Pulmonary artery endothelial cell (primary cell): ENCODE data around the gene RAC2. TPM values are rescaled to one million over a fixed set of nuclear protein-coding genes. Genes with fewer than 3 reads are reported as not detected.

Experiments used
- DNase-seq: peaks from one replicate; pipeline ENCODE4 v3.0.0-alpha.2; 2011; ENCODE audit warnings: low read depth, low spot score
- total RNA-seq: library from RNA; depleted of rRNA; stranded (reverse); fragments of >200 nt; gene quantifications from 2 replicates; pipeline ENCODE4 v1.2.3, GENCODE V29; 2014

Gene RAC2
- total RNA-seq, 1 donor from 2014 or later: 19.4 TPM

DNA sequence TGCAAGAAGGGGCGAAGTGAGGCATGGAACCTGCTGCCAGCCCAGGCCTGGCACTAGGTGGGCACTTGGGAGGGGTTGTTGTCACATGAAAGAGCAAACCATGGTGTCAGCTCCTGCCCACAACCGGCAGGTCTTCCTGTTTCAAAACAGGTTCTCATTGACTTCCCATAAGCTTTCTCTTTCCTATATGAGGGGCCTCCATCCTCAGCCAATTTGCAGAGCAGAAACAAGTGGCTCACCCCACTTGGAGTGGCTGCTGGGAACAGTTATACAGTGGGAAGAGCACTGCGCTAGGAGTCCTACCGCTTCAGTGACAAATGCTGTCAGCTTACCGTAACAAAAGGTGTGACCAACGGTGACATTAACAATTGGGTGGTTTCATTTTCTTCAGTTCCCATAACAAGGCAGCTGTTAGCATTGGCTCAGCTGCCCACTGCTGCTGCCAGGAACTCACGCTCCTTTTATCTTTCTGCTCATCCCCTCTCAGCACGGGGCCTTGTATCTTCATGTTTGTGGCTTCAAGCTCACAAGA is 21.6 kb downstream of the RAC2 start:
- DNase-seq: no peak

DNA sequence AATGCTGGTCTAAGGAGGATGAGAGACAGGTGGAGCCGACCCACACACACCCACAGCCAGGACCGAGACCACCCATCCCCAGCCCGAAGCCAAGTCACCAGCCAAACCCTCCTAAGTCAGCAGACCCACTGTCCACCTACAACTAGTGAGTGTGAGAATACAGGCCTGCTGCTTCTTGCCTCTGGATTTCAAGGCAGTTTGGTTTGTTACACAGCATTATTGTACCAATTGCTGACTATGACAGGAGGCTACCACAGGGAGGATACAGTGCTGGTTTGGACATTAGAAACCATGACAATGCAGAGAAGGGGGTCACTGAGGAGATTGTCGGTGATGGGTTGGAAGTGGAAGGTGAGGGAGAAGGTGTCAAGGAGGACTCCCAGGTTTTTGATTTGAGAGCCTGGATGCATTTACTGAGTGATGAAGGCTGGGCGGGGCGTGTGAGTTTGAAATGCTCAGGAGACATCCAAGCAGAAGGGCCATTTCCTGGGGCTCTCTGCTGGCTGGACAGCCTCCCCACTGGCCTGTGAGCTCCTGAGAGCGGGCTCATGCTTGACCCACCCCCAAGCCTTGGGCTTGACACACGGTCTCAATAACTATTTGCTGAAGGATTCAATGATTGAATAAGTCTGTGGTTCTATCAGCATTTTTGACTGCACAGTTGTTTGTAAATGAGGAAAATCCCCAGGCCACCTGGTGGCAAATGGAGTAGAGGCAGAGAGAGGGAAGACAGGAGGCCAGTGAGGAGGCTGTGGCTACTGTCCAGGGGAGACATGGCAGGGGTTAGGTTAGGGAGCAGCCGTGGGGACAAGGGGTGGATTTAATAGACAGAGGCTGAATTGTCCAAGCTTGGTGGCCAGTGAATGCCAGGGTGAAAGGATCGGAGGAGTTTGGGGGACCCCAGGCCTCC is 22.4 kb downstream of the RAC2 start:
- DNase-seq: no peak

DNA sequence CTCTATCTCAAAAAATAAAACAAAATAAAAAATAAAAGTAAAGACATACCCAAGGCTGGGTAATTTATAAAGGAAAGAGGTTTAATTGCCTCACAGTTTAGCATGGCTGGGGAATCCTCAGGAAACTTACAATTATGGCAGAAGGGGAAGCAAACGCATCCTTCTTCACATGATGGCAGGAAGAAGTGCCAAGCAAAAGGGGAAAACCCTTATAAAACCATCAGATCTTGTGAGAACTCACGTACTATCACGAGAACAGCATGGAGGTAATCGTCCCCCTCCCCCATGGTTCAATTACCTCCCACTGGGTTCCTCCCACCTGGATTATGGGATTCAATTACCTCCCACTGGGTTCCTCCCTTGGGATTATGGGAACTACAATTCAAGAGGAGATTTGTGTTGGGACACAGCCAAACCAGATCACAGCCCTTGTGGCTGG is 23.5 kb downstream of the RAC2 start:
- no peak for DNase-seq

DNA sequence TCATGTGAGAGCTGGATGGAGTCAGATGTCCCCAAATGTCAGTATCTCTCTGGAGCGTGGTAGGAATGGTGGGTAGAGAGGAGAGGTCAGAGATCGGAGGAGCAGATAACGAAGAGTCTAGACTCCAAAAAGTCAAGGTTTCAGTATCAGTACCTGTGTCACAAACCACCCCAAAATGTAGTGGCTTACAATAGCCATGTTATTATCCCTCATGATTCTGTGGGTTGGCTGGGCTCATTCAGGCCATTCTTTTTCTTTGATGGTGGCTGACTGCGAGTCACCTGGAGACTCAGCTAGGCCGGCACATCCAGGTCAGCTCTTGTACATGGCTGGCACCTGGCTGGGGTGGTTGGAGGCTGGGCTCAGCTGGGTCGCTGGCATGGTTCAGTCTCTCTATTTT is 24.5 kb downstream of the RAC2 start:
- DNase-seq: no peak

DNA sequence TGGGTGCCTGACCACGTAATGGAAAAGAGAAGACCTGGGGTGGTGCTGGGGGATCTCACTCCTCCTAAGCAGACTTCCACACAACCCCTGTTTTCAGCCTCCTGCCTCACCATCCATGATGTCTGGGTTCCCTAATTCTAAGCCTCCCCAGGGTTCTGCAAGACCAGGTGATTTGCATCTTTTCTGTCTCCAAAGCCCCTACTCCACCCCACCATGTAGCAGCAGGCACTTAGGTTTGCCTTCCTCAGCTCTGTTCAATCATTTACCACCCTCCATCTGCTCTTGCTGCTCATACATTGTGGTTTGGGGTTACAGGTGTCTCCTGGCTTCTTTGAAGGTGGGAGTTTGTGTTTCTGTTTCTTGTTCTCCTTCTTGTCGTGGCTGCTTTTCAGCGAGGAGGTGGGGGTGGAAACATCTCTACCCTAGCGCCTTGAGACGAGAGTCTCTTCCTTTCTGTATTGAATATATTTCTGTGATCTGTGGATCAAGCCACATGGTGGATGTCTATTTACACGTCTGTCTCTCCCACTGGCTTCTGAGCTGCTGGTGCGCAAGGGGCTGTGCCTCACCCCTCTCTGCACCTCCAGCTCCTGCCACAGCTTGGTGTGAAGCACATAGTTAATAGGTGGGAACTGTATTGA is 25.2 kb downstream of the RAC2 start:
- no peak for DNase-seq

DNA sequence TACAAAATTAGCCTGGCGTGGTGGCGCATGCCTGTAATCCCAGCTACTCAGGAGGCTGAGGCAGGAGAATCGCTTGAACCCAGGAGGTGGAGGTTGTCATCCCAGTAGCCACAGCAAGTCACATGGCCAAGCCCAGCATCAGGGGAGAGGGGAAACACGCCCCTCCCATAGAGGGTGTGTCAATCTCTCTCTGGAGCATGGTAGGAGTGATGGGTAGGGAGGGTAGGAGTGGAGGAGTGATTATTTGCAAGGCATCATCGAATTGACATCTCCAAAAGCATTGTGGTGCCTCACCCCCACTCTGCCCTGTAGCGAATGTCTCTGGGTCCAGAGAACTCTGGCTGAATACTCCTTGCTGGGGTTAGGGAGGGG is 25.7 kb downstream of the RAC2 start:
- DNase-seq: no peak

DNA sequence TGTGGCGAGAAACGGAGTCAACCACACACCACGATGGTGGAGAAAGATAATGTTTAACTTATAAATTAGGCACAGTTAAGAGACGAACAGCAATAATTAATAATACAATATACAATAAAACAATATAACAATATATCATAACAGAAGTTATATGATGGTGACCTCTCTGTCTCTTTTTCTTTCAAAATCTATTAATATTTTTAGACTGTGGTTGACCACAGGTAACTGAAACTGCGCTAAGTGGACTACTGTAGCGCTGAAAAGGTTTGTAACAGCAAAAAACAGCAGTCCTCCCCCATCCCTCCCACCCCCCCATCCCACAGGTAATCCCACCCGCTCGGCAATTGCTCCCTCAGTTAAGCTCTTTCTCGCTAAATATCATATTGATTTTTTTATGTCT is 28.2 kb downstream of the RAC2 start:
- DNase-seq: no peak

DNA sequence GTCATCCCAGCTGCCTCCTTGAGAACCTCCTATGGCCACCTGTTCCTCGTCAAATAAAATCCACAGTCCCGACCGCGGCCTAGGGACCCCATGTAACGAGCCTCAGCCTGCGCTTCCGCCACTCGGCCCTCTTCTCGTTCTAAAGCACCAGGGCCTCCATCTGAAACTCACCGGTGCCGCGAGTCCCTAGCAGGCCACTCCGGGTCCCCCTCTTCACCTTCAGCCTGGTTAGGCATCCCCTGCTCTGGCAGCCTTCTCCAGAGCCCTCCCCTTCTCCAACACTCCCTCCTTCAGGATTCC is 29.4 kb downstream of the RAC2 start:
- DNase-seq: no peak

DNA sequence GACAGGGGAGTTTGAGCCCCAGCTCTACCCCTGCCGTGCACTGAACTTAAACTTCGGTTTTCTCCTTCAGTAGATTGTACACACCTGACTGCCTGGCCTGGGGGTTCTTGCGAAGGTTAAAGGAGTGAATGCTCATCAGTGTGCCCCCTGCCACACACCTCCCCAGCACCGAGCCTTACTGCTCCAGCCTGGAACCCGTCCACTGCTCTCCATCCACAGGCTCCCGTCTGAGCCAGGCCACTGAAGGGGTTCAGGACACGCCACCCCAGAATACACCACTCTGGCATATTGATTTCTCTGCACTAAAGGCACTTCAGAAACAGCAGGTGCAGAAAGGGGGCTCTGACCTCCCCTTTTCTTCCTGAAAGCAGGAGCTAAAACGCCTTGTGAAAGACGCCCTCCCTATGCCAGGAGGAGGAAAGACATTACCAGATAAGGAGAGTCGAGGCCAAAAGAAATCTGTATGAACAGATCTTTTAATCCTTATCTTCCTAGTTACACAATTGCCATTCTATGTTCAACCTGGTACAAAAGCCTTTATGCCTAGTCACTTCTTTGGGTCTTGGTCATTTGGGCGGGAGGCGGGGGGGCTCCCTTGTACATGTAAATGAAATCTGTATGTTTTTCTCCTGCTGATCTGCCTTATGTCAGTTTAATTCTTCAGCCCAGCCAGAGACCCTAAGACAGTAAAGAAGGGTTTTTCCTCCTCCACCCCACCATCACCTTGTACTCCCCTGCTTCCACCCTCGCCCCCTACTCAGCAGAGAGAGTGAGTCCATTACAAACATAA is 29.9 kb downstream of the RAC2 start:
- DNase-seq: no peak

DNA sequence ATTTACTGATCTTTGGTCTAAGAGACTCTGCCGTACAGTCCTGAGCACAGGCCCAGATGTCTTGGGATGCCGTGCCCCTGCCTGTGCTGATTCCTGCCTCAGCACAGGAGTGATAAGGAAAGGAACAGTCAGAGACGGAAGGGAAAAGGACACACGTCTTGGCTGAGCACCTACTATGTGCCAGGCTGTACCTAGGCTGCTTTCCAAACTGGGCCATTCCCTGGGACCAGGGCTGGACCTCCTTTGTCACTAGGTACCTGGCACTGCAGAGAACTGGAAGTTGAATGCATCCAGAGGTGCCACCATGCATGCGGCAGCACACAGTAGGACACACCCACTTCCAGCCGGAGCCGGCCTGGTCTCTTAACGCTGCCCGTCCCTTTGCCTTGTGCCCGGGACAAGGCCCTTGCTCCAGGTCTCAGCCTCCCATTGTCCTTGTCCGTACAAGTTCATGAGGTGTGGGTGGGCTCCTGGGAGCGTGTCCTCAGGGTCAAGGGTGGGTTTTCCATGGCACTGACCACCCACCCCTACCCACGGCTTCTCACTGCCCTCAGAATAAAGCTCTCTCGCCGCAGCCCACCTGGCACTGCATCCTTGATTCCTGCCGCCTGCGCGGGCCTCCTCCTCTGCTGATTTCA is 30.7 kb downstream of the RAC2 start:
- no peak for DNase-seq

DNA sequence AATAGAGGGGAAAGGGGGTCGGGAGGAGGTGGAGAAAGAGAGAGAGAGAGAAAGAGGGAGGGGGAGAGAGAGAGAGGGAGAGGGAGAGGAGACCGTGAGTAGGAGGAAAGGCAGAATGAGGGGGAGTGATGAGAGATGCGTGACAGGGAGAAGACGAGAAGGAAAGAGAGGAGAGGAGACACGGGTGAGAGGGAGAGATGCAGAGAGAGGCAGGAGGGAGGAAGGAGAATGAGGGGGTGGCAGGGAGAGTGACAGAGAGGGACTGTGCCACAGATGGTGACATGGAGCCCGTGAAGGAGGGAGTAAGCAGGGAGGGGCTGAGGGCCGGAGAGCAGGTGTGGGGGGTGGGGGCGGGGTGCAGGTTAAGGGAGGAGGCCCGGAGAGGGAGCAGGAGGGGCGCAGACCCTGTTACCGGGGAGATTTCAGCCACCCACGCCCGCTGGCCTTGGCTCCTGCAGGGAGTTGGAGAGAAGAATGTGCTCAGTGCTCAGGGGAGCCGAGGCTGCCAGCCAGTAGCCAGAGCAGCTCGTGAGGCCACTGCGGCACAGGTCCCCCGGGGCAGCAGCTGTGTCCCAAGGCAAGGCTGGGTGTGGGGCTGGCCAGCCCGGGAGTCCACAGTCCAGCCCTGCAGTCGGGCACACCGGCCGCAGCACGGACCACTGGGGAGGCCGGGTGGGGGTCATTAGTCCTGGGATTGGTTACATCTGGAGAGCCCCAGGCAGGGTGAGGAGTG is 31.7 kb downstream of the RAC2 start, which contains the start of gene SSTR3:
SSTR3 (minus strand) TSS at position 304 of the 733 bp plus-strand sequence. CDS start 4,674 bp downstream, outside the sequence.
- DNase-seq: no peak

DNA sequence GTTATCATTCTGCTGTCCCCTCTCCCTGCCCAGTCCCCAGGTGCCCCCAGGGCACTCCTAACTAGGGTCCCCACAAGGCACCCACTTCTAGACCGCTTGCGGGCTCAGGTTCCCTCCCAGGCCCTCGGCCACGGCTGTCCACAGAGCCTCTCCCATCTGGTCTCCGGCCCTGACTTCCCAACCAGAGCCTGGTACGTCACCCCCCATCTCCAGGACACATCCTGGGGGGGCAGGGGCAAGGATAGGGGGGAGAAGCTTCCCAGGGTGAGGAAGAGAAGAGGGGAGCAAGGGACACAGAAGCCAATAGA is 32.2 kb downstream of the RAC2 start:
- DNase-seq: no peak

DNA sequence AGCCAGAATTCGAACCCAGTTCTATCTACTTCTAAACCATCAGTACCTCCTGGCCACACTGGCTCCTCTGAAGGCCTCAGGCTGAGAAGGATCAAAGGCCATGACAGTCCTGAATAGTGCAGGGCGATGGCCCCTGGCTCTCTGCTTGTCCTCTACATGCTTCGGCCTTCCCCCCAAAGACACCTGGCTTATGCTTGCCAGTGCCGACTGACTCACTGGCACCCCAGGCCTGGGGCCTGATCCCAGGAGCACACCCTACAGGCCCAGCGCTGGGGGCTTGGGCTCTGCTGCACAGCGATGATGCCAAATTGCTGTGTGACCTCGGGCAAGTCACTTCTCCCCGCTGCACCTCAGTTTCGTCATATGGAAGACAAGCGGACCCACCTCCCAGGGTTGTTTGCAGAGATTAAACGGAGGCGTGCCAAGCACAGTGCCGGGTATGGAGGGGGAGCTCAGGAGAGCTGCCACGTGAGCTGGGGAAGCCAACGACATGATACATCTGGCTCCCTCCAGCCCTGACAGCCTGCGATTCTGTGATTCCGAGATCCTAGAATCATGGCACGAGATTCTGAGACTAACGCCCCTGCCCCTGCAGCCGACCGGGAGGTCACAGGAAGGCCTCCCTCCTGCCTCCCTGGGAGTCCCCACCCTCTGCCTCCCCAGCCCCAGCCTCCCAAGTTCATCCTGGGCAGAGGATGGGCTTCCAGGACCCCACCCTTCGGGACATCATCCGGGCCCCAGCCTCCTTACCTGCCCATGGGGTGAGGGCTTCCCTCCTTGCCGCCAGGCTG is 32.8 kb downstream of the RAC2 start:
- DNase-seq: no peak

DNA sequence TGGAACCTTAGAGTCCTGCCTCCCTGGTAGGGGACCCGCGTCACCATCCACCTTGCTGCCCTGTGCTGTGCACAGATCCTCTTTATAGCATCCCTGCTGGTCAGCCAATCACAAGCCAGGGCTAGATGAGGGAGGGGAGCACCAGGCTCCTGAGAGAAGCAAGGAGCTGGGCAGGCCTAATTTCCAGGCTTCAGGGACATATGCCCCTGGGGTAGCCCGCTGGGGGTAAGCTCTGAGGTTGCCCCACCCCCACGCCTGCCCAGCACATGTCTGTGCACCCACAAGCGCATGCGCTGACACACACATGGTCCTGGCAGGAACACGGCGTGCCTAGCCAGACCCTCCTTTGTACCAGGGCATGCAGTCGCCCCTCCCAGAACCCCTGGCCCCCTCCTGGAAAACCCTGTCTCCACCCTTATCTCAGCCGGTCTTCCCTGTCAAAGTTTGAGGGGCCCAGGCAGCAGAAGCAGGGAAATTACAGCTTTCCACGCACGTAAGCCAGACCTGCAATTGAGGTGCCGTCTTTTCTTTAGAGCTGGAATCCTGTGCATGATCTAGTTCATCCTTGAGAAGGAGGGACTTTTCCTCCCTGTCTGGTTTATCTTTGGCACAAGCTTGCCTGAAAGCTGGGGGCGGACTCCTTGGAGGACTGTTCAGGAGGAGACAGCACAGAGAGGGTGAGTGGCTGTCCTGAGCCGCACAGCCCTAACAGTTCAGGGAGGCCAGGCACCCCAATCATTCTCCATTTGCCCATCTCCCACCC is 33.8 kb downstream of the RAC2 start:
- DNase-seq: no peak

DNA sequence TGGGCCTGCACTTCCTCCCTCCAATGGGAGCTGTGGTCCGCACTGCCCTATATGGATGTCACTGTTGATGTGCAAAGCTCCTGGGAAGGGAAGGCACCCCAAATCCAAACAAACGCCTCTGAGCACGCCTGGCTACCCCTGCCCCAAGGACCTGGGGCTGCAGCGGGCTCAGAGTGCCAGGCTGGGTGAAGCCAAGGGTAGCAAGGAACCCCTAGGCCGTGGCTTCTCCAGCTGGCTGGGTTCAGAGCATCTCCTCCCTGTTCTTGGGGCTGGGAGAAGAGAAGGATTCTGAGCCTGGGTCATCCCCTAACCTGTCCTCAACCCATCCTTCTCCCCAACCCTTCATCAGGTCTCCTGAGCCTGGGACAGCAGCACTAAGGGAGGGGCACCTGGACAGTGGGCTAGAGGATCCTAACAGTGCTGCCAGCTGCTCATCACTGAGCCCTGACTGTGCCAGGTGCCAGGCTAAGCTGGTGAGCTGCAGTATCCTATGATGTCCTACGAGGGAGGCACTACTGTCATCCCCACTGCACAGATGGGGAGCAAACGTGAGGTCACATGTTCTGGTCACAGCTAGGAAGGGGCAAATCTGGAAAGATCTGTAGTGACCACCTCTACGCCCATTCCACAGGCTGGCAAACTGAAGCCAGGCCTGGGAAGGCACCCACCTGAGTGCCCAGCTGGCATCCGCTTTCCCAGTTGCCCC is 34.8 kb downstream of the RAC2 start:
- DNase-seq: no peak

DNA sequence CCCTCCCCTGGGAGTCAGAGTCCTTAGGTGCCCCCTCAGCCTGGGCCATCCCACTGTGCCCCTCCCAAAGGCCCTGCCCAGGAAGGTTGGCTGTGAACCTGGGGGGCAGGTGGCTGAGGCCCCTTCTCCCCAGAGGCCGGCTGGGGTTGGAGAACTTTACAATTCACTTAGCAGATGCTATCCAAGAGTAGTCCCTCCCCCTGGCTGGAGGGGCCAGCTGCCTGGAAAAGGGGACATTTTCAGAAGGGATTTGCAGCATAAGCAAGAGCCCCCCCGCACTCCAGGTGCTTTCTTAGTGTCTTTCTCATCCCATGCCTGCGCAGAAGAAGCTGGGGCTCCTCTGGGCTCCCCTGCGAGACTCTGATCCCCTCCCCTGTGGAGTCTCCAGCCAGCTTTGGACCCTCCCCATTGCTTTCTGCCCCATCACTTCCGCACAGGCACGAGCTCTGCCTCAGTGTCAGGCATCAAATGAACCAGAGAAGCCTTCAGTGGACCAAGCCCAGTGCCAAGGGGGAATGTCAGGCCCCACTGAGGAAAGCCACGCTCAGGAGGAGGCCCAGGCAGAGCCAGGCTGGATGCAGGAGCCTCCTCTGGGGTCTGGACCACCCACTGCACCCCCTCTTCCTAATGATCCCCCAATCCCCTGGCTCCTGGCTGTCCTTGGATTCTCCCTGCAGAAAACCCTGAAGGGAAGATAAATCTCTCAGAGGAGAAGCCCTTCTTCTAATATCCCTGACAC is 35.5 kb downstream of the RAC2 start:
- DNase-seq: no peak

DNA sequence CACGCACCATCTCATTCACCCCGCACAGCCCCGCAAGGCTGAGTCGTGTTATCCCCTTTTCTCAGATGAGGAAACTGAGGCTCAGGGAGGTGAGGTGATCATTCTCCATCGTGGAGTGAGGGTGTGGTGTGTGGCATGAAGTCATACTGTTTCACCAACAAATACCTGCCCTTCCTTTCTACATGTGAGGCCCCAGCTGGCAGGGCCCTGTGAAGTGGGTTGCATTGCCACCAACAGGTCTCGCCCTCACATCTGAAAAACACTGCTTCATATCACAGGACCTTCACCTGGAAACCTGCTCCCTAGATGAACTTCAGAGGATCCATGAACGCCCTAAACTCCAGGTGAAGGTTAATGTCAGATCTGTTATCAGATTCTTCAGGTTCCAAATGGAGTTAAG is 36.1 kb downstream of the RAC2 start:
- no peak for DNase-seq
